GM03348 (cell line): ENCODE results near the gene CWC15.
"Not testable (repeated sequence)": the region's sequence is repeated elsewhere in the genome, so short reads cannot be mapped to it uniquely, and the experiment has no call there.

Experiments used
- DNase-seq: peaks from one replicate; pipeline ENCODE4 v3.0.0; 2012; ENCODE audit warnings: low spot score

The CWC15 gene

GRCh38 chr11:94913718-94914394, 59.5 kb downstream of the CWC15 start:
- DNase-seq: not testable (repeated sequence)

- no peak for DNase-seq
These were observed 60.5 kb downstream of the CWC15 start for GRCh38 chr11:94912806-94913205.
